ENCODE data around the gene PCK1.

PCK1 gene

GRCh38 chr20:57603120-57603519 is 42.2 kb downstream of the PCK1 start:
- TF ChIP-seq CTCF (IDR thresholded peaks at IDR 0.05; ENCODE audit: extremely low read depth, missing control alignments), result no peak
- DNase-seq (ENCODE audit: low spot score), result no peak

- no peak for DNase-seq (ENCODE audit: low spot score)
- TF ChIP-seq CTCF (IDR thresholded peaks at IDR 0.05; ENCODE audit: extremely low read depth, missing control alignments), result no peak
These were observed 44.1 kb downstream of the PCK1 start for GRCh38 chr20:57605045-57605444.

- DNase-seq (ENCODE audit: low spot score), result no peak
- TF ChIP-seq CTCF (IDR thresholded peaks at IDR 0.05; ENCODE audit: extremely low read depth, missing control alignments), result no peak
These were observed 45.0 kb downstream of the PCK1 start for GRCh38 chr20:57605878-57606277.

GRCh38 chr20:57608516-57608915 is 47.6 kb downstream of the PCK1 start:
- no peak for DNase-seq (ENCODE audit: low spot score)
- no peak for TF ChIP-seq CTCF (IDR thresholded peaks at IDR 0.05; ENCODE audit: extremely low read depth, missing control alignments)

GRCh38 chr20:57609086-57609841 is 48.4 kb downstream of the PCK1 start:
- DNase-seq (ENCODE audit: low spot score), result no peak
- no peak for TF ChIP-seq CTCF (IDR thresholded peaks at IDR 0.05; ENCODE audit: extremely low read depth, missing control alignments)

- no peak for DNase-seq (ENCODE audit: low spot score)
- TF ChIP-seq CTCF (IDR thresholded peaks at IDR 0.05; ENCODE audit: extremely low read depth, missing control alignments), result no peak
These were observed 48.9 kb downstream of the PCK1 start for GRCh38 chr20:57609842-57610167.

- TF ChIP-seq CTCF (IDR thresholded peaks at IDR 0.05; ENCODE audit: extremely low read depth, missing control alignments), result no peak
These were observed 49.5 kb downstream of the PCK1 start for GRCh38 chr20:57610261-57610952.

More at GRCh38 chr20:57610261-57610952, 49.5 kb downstream of the PCK1 start:
- DNase-seq (ENCODE audit: low spot score), result no peak

Measured in GM20000 (cell line).